Mesendoderm (in vitro differentiated cells): ENCODE data around the gene SPNS3.
A peak's percentile ranks its signal among the peaks of the same experiment; 100 is the strongest.

Experiments used
- DNase-seq: peaks from one replicate; pipeline ENCODE4 v3.0.0; 2013
- H2AK5ac ChIP-seq: 2 replicates; pipeline ENCODE4 v1.6.1; 2013; ENCODE audit warnings: low read length, inconsistent platforms
- H2BK120ac ChIP-seq: 2 replicates; pipeline ENCODE4 v1.6.1; 2013; ENCODE audit warnings: low read depth, mild to moderate bottlenecking, low read length, moderate library complexity, mixed read lengths
- H2BK15ac ChIP-seq: replicated peaks from 2 replicates; pipeline ENCODE4 v1.6.1; 2013; ENCODE audit warnings: low read depth, mild to moderate bottlenecking, moderate library complexity
- H2BK5ac ChIP-seq: 2 replicates; pipeline ENCODE4 v1.6.1; 2013; ENCODE audit warnings: low read length, inconsistent platforms
- H3K18ac ChIP-seq: 2 replicates; pipeline ENCODE4 v1.6.1; 2013; ENCODE audit warnings: mild to moderate bottlenecking, low read length, mixed read lengths
- H3K23ac ChIP-seq: one replicate; pipeline ENCODE4 v1.6.1; 2013; ENCODE audit warnings: low read length
- H3K27ac ChIP-seq: 2 replicates; pipeline ENCODE4 v1.5.1; 2013; ENCODE audit warnings: low read depth, mild to moderate bottlenecking, inconsistent platforms, low read length, moderate library complexity
- H3K27me3 ChIP-seq: 2 replicates; pipeline ENCODE4 v1.6.1; 2013; ENCODE audit warnings: low read length, control low read depth, mild to moderate bottlenecking, inconsistent platforms; ENCODE audit not compliant: insufficient read depth, poor library complexity
- H3K36me3 ChIP-seq: 2 replicates; pipeline ENCODE4 v1.6.1; 2013; ENCODE audit warnings: low read length, inconsistent platforms; ENCODE audit not compliant: control insufficient read depth, insufficient read depth
- H3K4ac ChIP-seq: one replicate; pipeline ENCODE4 v1.6.1; 2013; ENCODE audit warnings: low read depth, mild to moderate bottlenecking, low read length, moderate library complexity
- H3K4me1 ChIP-seq: 2 replicates; pipeline ENCODE4 v1.6.1; 2013; ENCODE audit warnings: low read depth, low read length, inconsistent platforms; ENCODE audit not compliant: control insufficient read depth
- H3K4me2 ChIP-seq: 2 replicates; pipeline ENCODE4 v1.6.1; 2013; ENCODE audit warnings: low read length
- H3K4me3 ChIP-seq: 2 replicates; pipeline ENCODE4 v1.5.1; 2013; ENCODE audit warnings: mild to moderate bottlenecking, low read length
- H3K56ac ChIP-seq: one replicate; pipeline ENCODE4 v1.6.1; 2013; ENCODE audit warnings: low read length
- H3K79me1 ChIP-seq: 2 replicates; pipeline ENCODE4 v1.6.1; 2013; ENCODE audit warnings: low read length, inconsistent platforms
- H3K79me2 ChIP-seq: 2 replicates; pipeline ENCODE4 v1.6.1; 2013; ENCODE audit warnings: mild to moderate bottlenecking, low read length; ENCODE audit not compliant: control insufficient read depth, insufficient read depth
- H3K9ac ChIP-seq: 2 replicates; pipeline ENCODE4 v1.6.1; 2013; ENCODE audit warnings: low read length, inconsistent platforms
- H4K5ac ChIP-seq: one replicate; pipeline ENCODE4 v1.6.1; 2013; ENCODE audit warnings: low read length
- H4K8ac ChIP-seq: one replicate; pipeline ENCODE4 v1.6.1; 2013; ENCODE audit warnings: low read depth, mild to moderate bottlenecking, control low read depth, low read length, moderate library complexity
- WGBS: extraction: QIAGEN DNeasy Blood & Tissue Kit; methylation state at CpG from one replicate; pipeline ENCODE4 v1.1.7; 2013; ENCODE audit warnings: low lambda C conversion rate, missing lambda C conversion rate; ENCODE audit not compliant: insufficient coverage; ENCODE audit errors: extremely low coverage; 5-methylcytosine and 5-hydroxymethylcytosine counted together

SPNS3 gene

GRCh38 chr17:4513113-4514032 lies 79.6 kb downstream of the SPNS3 start:
- Histone ChIP-seq H2BK120ac (no peak overlapping the region), H3K56ac (no peak overlapping the region), H3K4ac (no peak overlapping the region), H3K4me3 (no peak overlapping the region), H3K79me2 (no peaks in the 10 kb centered on the region), H2BK5ac (no peak overlapping the region), H4K8ac (no peak overlapping the region), H3K36me3 (no peaks in the 10 kb centered on the region), H2BK15ac (no peak overlapping the region), H3K27ac (no peak overlapping the region), H3K4me2 (no peak overlapping the region), H3K23ac (no peak overlapping the region), H3K4me1 (no peaks in the 10 kb centered on the region), H3K18ac (no peak overlapping the region), H4K5ac (no peak overlapping the region), H3K27me3 (no peaks in the 10 kb centered on the region), H2AK5ac (no peak overlapping the region), H3K79me1 (no peaks in the 10 kb centered on the region), H3K9ac (no peak overlapping the region)
- no peak for DNase-seq
- no CpG with 5 or more reads among the region's 24 CpGs for WGBS

- H3K4me3 ChIP-seq, result no peak overlapping the region
- H4K5ac ChIP-seq, result no peak overlapping the region
- H3K4ac ChIP-seq, result no peak overlapping the region
- H3K4me1 ChIP-seq, result no peaks in the 10 kb centered on the region
- H3K18ac ChIP-seq, result no peak overlapping the region
- H3K9ac ChIP-seq, result no peak overlapping the region
- DNase-seq, result peak; percentile 71
- no peaks in the 10 kb centered on the region for H3K79me1 ChIP-seq
- no peaks in the 10 kb centered on the region for H3K36me3 ChIP-seq
- no peaks in the 10 kb centered on the region for H3K79me2 ChIP-seq
- no peak overlapping the region for H2BK5ac ChIP-seq
- H4K8ac ChIP-seq, result no peak overlapping the region
- no CpG with 5 or more reads among the region's 7 CpGs for WGBS
- H2BK120ac ChIP-seq, result no peak overlapping the region
- no peak overlapping the region for H3K27ac ChIP-seq
- no peak overlapping the region for H2BK15ac ChIP-seq
- no peak overlapping the region for H3K23ac ChIP-seq
- no peak overlapping the region for H3K4me2 ChIP-seq
- H3K27me3 ChIP-seq, result no peaks in the 10 kb centered on the region
- H2AK5ac ChIP-seq, result no peak overlapping the region
- H3K56ac ChIP-seq, result no peak overlapping the region
Measured at GRCh38 chr17:4514206-4514605, 80.5 kb downstream of the SPNS3 start.

GRCh38 chr17:4514779-4515178 lies 81.0 kb downstream of the SPNS3 start:
- Histone ChIP-seq H3K4me3 (no peak overlapping the region), H3K36me3 (no peaks in the 10 kb centered on the region), H2BK5ac (no peak overlapping the region), H3K79me1 (no peaks in the 10 kb centered on the region), H3K9ac (no peak overlapping the region), H3K4me2 (no peak overlapping the region), H3K79me2 (no peaks in the 10 kb centered on the region), H3K27me3 (no peaks in the 10 kb centered on the region), H3K56ac (no peak overlapping the region), H2AK5ac (no peak overlapping the region), H3K23ac (no peak overlapping the region), H3K4ac (no peak overlapping the region), H3K4me1 (no peaks in the 10 kb centered on the region), H3K18ac (no peak overlapping the region), H4K8ac (no peak overlapping the region), H3K27ac (no peak overlapping the region), H4K5ac (no peak overlapping the region), H2BK15ac (no peak overlapping the region), H2BK120ac (no peak overlapping the region)
- no peak for DNase-seq
- no CpG with 5 or more reads among the region's 11 CpGs for WGBS

GRCh38 chr17:4515501-4515900 lies 81.8 kb downstream of the SPNS3 start:
- H3K27ac ChIP-seq, result no peak overlapping the region
- DNase-seq, result no peak
- H3K4me2 ChIP-seq, result no peak overlapping the region
- no peak overlapping the region for H3K18ac ChIP-seq
- no peak overlapping the region for H3K4ac ChIP-seq
- no peak overlapping the region for H3K9ac ChIP-seq
- H2BK5ac ChIP-seq, result no peak overlapping the region
- no peak overlapping the region for H2BK15ac ChIP-seq
- no peaks in the 10 kb centered on the region for H3K27me3 ChIP-seq
- H4K8ac ChIP-seq, result no peak overlapping the region
- H3K4me1 ChIP-seq, result no peaks in the 10 kb centered on the region
- H3K56ac ChIP-seq, result no peak overlapping the region
- H2AK5ac ChIP-seq, result no peak overlapping the region
- no peak overlapping the region for H4K5ac ChIP-seq
- no peaks in the 10 kb centered on the region for H3K36me3 ChIP-seq
- no peak overlapping the region for H2BK120ac ChIP-seq
- H3K79me1 ChIP-seq, result no peaks in the 10 kb centered on the region
- no CpG with 5 or more reads among the region's 5 CpGs for WGBS
- H3K79me2 ChIP-seq, result no peaks in the 10 kb centered on the region
- no peak overlapping the region for H3K4me3 ChIP-seq
- H3K23ac ChIP-seq, result no peak overlapping the region

- no CpG with 5 or more reads among the region's 11 CpGs for WGBS
Measured at GRCh38 chr17:4516735-4517134, 83.0 kb downstream of the SPNS3 start.

GRCh38 chr17:4518901-4519300 lies 85.2 kb downstream of the SPNS3 start:
- Histone ChIP-seq H3K79me2 (no peaks in the 10 kb centered on the region), H2AK5ac (no peak overlapping the region), H4K8ac (no peak overlapping the region), H4K5ac (no peak overlapping the region), H3K56ac (no peak overlapping the region), H3K36me3 (no peaks in the 10 kb centered on the region), H3K27me3 (no peaks in the 10 kb centered on the region), H2BK5ac (no peak overlapping the region), H2BK15ac (no peak overlapping the region), H3K4me1 (no peaks in the 10 kb centered on the region), H3K4me2 (no peak overlapping the region), H2BK120ac (no peak overlapping the region), H3K79me1 (no peaks in the 10 kb centered on the region), H3K27ac (no peak overlapping the region), H3K4me3 (no peak overlapping the region), H3K23ac (no peak overlapping the region), H3K4ac (no peak overlapping the region), H3K18ac (no peak overlapping the region), H3K9ac (no peak overlapping the region)
- DNase-seq, result no peak
- WGBS, result no CpG with 5 or more reads among the region's 10 CpGs

More at GRCh38 chr17:4516735-4517134, 83.0 kb downstream of the SPNS3 start:
- no peak overlapping the region for H3K4me3 ChIP-seq
- H3K79me2 ChIP-seq, result no peaks in the 10 kb centered on the region
- no peaks in the 10 kb centered on the region for H3K36me3 ChIP-seq
- no peak overlapping the region for H2BK15ac ChIP-seq
- H3K4ac ChIP-seq, result no peak overlapping the region
- H3K18ac ChIP-seq, result no peak overlapping the region
- H4K8ac ChIP-seq, result no peak overlapping the region
- H3K4me1 ChIP-seq, result no peaks in the 10 kb centered on the region
- no peak overlapping the region for H2AK5ac ChIP-seq
- H3K27me3 ChIP-seq, result no peaks in the 10 kb centered on the region
- H3K56ac ChIP-seq, result no peak overlapping the region
- H4K5ac ChIP-seq, result no peak overlapping the region
- H3K27ac ChIP-seq, result no peak overlapping the region
- H3K79me1 ChIP-seq, result no peaks in the 10 kb centered on the region
- no peak overlapping the region for H2BK5ac ChIP-seq
- no peak overlapping the region for H2BK120ac ChIP-seq
- no peak overlapping the region for H3K4me2 ChIP-seq
- H3K9ac ChIP-seq, result no peak overlapping the region
- no peak for DNase-seq
- H3K23ac ChIP-seq, result no peak overlapping the region
